Gastrocnemius medialis (tissue), 4 donors: ENCODE results near the gene PMEPA1. TPM values are rescaled to one million over a fixed set of nuclear protein-coding genes. Genes with fewer than 3 reads are reported as not detected.
A peak's percentile ranks its signal among the peaks of the same experiment; 100 is the strongest.

Source experiments
- ATAC-seq, 2 donors: fragments of 150-250 bp; one replicate each; pipeline ENCODE4 v1.9.1; 2016
- DNase-seq, 2 donors: peaks; one replicate each; pipeline ENCODE4 v3.0.0-alpha.2; 2019
- H3K27ac ChIP-seq, 4 donors: fragments of 200-600 bp; sonication (generic); 1 replicate in 1 of 4; 2 replicates in 3 of 4; pipeline ENCODE4 v1.5.1; 2016 to 2018; ENCODE audit warnings: mild to moderate bottlenecking in 2 of 4, moderate library complexity in 1 of 4
- H3K27me3 ChIP-seq, 3 donors: fragments of 200-600 bp; sonication (generic) in 2 of 3; 1 replicate in 1 of 3; 2 replicates in 2 of 3; pipeline versions ENCODE4 v1.5.1 to v1.6.0; 2016 to 2019; ENCODE audit warnings: mild to moderate bottlenecking in 1 of 3, moderate library complexity in 1 of 3
- H3K36me3 ChIP-seq, 2 donors: fragments of 200-600 bp; sonication (generic) in 1 of 2; one replicate each; pipeline ENCODE4 v1.5.1; 2017 to 2018
- H3K4me1 ChIP-seq, 2 donors: fragments of 200-600 bp; sonication (generic) in 1 of 2; one replicate each; pipeline ENCODE4 v1.5.1; 2016 to 2017; ENCODE audit warnings: mild to moderate bottlenecking in 2 of 2
- H3K4me3 ChIP-seq, 4 donors: fragments of 200-600 bp; sonication (generic) in 3 of 4; 1 replicate in 1 of 4; 2 replicates in 3 of 4; pipeline ENCODE4 v1.5.1; 2016 to 2019; ENCODE audit warnings: mild to moderate bottlenecking in 2 of 4
- H3K9me3 ChIP-seq, 3 donors: fragments of 200-600 bp; sonication (generic) in 2 of 3; 1 replicate in 1 of 3; 2 replicates in 2 of 3; pipeline ENCODE4 v1.5.1; 2016 to 2019
- POLR2A ChIP-seq, 2 donors: fragments of 450-650 bp; IDR thresholded peaks; one replicate each; pipeline ENCODE4 v1.6.1; 2017; ENCODE audit warnings: antibody characterized with exemption in 2 of 2, mild to moderate bottlenecking in 2 of 2, moderate library complexity in 2 of 2
- in situ Hi-C, 4 donors: fragments of 200-750 bp; cut with MboI; loops; one replicate each; pipeline versions ENCODE4 v1.15.0 to v1.8.0; 2017; ENCODE audit warnings: low sequenced_read_pairs in 4 of 4
- intact Hi-C: fragments of 100-400 bp; cut with DNase I; formaldehyde crosslinking; loops from one replicate; pipeline ENCODE4 v1.15.1; 2023; ENCODE audit warnings: low total_unique reads
- total RNA-seq, 4 donors: library from RNA; depleted of rRNA; stranded (reverse); fragments of >200 nt; gene quantifications; one replicate each; pipeline versions ENCODE4 v1.1.0 to v1.2.3, GENCODE V29; 2016
- TF ChIP-seq, protein P1 (sequence below), 5 experiments: fragments of 450-650 bp in 3 of 5; fragments of 200-600 bp in 2 of 5; sonication (generic) in 2 of 5; IDR thresholded peaks in 4 of 5; conservative IDR thresholded peaks in 1 of 5; 1 replicate in 4 of 5; 2 replicates in 1 of 5; pipeline ENCODE4 v1.5.1; 2016 to 2019; ENCODE audit warnings: antibody characterized with exemption in 5 of 5, mild to moderate bottlenecking in 3 of 5, moderate library complexity in 3 of 5

Gene PMEPA1
- total RNA-seq, 4 donors from 2014 or later: 1.5 to 8.1 (median 5.8) TPM

DNA sequence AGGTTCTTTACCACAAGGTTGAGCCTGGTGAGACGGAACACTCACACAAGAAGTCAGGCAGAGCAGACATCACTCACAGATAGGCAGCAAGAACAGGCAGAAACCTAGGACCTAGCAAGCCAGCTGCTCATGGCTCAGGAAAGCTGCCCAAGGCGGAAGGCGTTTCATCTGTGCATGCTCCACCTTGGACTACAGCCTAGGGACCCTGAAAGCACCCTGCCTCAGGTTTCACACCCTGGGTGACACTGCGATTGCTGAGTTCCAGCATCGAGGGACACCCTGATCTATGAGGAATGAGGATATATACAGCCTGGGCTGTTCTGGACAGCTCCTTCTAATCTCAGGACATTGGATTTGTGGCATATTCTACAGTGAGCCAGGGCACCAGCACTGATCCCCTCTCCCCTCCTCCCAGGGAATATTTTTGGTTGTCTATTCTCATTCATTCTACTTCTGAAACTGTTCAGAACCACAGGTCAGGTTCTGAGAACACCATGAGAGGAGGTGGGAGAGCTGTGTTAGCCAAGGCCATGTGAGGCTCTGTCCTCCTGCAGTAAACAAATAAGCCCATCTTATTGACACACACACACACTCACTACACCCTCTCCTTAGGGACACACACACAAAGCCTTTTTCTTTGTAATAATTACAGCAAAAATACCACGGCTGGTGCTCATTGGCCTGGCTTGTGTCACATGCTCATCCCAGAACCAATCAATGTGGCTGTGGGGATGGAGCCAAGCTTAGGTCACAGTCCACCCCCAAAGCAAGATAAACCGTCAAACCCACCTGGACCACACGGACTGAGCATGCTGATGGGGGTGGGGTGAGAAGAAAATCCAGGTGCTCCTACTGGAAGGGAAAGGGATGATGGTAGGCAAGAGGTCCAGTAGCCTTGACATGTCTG is 26.3 kb upstream of the PMEPA1 start:
- H3K27me3 ChIP-seq: no peaks in the 10 kb centered on the region
- DNase-seq (no peak), ATAC-seq (peak; percentile 37 to 49)
- TF ChIP-seq, protein P1, sequence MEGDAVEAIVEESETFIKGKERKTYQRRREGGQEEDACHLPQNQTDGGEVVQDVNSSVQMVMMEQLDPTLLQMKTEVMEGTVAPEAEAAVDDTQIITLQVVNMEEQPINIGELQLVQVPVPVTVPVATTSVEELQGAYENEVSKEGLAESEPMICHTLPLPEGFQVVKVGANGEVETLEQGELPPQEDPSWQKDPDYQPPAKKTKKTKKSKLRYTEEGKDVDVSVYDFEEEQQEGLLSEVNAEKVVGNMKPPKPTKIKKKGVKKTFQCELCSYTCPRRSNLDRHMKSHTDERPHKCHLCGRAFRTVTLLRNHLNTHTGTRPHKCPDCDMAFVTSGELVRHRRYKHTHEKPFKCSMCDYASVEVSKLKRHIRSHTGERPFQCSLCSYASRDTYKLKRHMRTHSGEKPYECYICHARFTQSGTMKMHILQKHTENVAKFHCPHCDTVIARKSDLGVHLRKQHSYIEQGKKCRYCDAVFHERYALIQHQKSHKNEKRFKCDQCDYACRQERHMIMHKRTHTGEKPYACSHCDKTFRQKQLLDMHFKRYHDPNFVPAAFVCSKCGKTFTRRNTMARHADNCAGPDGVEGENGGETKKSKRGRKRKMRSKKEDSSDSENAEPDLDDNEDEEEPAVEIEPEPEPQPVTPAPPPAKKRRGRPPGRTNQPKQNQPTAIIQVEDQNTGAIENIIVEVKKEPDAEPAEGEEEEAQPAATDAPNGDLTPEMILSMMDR (IDR thresholded peaks at IDR 0.05 in 4 of 5, conservative IDR thresholded peaks at IDR 0.05 in 1 of 5): no peak
- TF ChIP-seq POLR2A (IDR thresholded peaks at IDR 0.05): no peak
- H3K4me3 ChIP-seq: no peak overlapping the region
- intact Hi-C loops (no loop called here), in situ Hi-C loops (no loop called here)
- H3K4me1 ChIP-seq: peaks cover 14 to 19% of the 10 kb centered on the region in 2 donors
- H3K9me3 ChIP-seq: no peaks in the 10 kb centered on the region
- H3K27ac ChIP-seq: peak overlapping the region in 2 of 4 donors; percentile 29 to 53
- H3K36me3 ChIP-seq: no peaks in the 10 kb centered on the region

- ATAC-seq (no peak), DNase-seq (no peak)
- Histone ChIP-seq H3K36me3 (no peaks in the 10 kb centered on the region), H3K9me3 (no peaks in the 10 kb centered on the region), H3K27me3 (no peaks in the 10 kb centered on the region), H3K27ac (no peak overlapping the region), H3K4me1 (peaks cover 14 to 19% of the 10 kb centered on the region in 2 donors), H3K4me3 (no peak overlapping the region)
- in situ Hi-C loops (no loop called here), intact Hi-C loops (no loop called here)
- no peak for TF ChIP-seq POLR2A (IDR thresholded peaks at IDR 0.05)
- TF ChIP-seq, protein P1 (IDR thresholded peaks at IDR 0.05 in 4 of 5, conservative IDR thresholded peaks at IDR 0.05 in 1 of 5): no peak
Measured at GRCh38 chr20:57734754-57735153, 24.9 kb upstream of the PMEPA1 start.

DNA sequence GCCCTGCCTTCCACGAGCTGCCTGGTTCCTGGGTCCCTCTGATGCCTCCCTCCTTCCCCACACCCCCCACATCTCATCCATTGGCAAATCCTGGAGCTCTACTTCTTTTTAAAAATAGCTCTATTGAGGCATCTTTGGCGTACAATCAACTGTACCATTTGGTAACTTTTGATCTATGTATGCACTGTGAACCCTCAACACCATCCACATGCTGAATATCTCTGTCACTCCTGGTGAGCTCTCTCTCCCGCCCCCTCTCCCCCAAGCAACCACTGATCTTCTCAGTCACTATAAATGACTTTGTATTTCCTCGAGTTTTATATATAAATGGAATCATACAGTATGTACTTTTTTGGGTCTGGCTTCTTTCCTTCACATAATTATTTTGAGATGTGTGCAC is 22.4 kb upstream of the PMEPA1 start:
- no peak for TF ChIP-seq POLR2A (IDR thresholded peaks at IDR 0.05)
- TF ChIP-seq, protein P1 (IDR thresholded peaks at IDR 0.05 in 4 of 5, conservative IDR thresholded peaks at IDR 0.05 in 1 of 5): no peak

GRCh38 chr20:57728762-57729161 is 18.9 kb upstream of the PMEPA1 start:
- no peak overlapping the region for H3K27ac ChIP-seq
- no peaks in the 10 kb centered on the region for H3K9me3 ChIP-seq
- no peak for TF ChIP-seq POLR2A (IDR thresholded peaks at IDR 0.05)
- TF ChIP-seq, protein P1 (IDR thresholded peaks at IDR 0.05 in 4 of 5, conservative IDR thresholded peaks at IDR 0.05 in 1 of 5): no peak
- DNase-seq (no peak), ATAC-seq (no peak)
- H3K36me3 ChIP-seq: no peaks in the 10 kb centered on the region
- no peaks in the 10 kb centered on the region for H3K27me3 ChIP-seq
- intact Hi-C loops (no loop called here), in situ Hi-C loops (loop anchor here in 1 of 4 donors (10.0 kb wide), 1 partner anchor 96 kb away; no protein-coding TSS in a partner anchor)
- peaks cover 9 to 14% of the 10 kb centered on the region in 2 donors for H3K4me1 ChIP-seq
- H3K4me3 ChIP-seq: no peak overlapping the region

More for the DNA sequence above, 22.4 kb upstream of the PMEPA1 start:
- no peaks in the 10 kb centered on the region for H3K36me3 ChIP-seq
- H3K9me3 ChIP-seq: no peaks in the 10 kb centered on the region
- peaks cover 5 to 15% of the 10 kb centered on the region in 2 donors for H3K4me1 ChIP-seq
- no peak overlapping the region for H3K27ac ChIP-seq
- H3K4me3 ChIP-seq: no peak overlapping the region
- in situ Hi-C loops (no loop called here), intact Hi-C loops (no loop called here)
- ATAC-seq (no peak), DNase-seq (no peak)
- H3K27me3 ChIP-seq: no peaks in the 10 kb centered on the region
